HG02973 (cell line): ENCODE measurements around the gene FOXI1.
"Not testable (repeated sequence)": the region's sequence is repeated elsewhere in the genome, so short reads cannot be mapped to it uniquely, and the experiment has no call there.

Source experiments
- ATAC-seq: cut with Tn5 transposase; IDR thresholded peaks from one replicate; pipeline ENCODE4 v1.9.1; 2021; ENCODE audit warnings: moderate library complexity; ENCODE audit not compliant: unreplicated experiment

FOXI1 gene

DNA sequence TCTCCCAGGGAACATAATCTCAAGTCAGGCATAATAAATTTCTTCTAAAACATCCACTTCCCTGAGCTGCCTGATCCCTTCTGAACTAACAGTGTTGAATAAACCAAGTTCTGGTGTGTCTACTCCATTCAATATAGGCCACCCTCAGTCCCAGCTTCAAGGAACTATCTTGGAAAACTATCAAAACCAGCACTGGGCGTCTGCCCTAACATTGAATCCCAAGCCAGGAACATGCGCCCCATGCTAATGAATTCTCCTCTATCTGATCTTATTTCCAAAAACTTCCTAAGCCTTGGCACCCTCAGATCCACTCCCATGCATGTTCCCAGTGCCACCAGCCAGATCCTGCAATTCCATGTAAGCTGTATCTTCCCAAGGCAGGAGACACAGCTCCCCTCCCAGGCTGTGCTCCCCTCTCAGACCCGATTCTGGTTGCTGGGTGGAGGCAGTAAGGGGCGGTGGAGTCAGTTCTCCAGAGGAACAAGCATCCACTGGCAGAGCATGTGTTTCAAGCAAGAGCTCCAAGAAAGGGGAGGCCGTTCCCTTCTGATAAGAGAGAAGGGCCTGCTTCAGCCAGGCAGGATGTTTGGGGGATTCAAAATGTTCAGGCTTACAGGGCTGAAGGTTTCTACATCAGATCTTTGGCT lies 13.1 kb upstream of the FOXI1 start:
- ATAC-seq: no peak

DNA sequence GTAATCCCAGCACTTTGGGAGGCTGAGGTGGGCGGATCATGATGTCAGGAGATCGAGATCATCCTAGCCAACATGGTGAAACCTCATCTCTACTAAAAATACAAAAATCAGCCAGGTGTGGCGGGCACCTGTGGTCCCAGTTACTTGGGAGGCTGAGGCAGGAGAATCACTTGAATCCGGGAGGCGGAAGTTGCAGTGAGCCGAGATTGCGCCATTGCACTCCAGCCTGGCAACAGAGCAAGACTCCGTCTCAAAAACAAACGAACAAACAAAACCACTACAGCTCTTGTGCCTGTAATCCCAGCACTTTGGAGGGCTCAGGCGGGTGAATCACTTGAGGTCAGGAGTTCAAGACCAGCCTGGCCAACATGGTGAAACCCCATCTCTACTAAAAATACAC lies 11.4 kb upstream of the FOXI1 start:
- ATAC-seq: not testable (repeated sequence)

DNA sequence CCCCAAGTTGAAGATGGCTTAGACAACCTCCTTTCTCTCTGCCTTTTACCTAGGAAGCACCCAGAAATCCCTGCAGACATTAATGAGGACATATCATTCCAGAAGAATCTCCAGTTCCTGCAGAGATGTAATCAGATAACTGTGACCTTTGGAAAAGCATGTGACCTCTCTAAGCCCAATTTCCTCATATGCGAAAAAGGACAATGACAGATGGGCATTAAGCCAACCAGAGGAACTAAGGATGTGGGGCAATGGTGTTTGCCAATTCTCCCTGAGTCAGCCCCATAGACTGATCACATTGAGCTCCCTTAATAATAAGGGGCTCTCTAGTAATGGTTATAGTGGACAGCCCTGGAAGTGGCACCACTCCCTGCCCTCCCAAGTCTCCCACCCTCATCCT lies 10.1 kb upstream of the FOXI1 start:
- ATAC-seq: no peak

DNA sequence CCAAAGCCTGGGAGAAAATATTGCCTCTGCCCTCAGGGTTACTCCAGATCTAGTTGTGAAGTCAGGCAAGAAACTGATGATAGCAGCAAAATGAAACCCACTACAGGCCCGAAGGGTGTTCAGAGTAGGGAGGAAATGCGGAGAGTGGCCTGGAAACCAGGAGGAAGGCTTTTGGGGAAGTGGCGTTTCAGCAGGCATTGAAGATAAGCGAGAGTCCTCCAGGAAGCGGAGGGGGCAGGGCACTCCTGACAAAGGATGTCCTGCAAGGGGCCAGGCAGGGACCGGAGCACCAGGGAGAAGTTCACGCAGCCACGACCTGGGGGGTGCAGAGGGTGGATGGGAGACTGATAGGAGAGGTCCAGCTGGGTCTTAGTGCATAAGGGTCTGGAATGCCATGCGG lies 7.8 kb upstream of the FOXI1 start:
- ATAC-seq: no peak

DNA sequence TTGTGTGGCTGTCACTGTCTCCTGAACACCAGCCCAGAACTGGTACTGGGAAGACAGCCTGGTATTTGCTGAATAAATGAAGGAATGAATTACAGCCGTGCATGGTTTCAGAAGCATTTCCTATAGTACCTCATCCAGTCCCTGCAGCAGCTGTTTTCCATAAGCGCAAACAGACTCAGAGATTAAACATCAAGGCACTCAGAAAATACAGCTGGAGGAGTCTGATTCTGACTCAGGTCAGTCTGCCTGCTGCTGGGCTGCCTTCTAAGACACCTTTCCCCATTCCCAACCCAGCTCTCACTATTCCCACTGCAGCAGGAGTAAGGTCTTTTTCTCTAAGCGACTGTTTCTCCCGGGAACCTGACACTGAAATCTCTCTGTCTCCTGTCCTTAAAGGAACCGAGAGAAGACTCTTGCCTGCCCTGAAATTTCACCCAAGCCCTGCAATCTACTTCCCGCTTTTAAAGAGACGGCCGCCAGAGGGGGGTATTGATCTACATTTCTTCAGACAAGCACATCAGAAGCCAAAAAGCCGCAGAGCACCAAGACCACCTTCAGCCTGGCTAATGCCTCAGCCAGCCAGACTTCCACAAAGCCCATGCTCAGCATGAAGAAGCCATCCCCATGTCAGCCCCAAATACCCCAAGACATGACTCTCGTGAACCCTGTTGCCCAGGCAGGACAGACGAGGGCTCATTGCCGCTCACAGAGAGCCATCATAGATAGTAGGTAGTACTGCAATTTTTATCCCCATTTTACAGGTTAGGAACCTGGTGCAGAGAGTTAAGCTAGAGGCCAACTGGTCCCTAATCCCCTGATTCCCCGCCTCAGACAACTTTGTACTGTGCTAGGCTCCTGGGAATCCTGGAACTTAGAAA lies 5.4 kb upstream of the FOXI1 start:
- no peak for ATAC-seq

DNA sequence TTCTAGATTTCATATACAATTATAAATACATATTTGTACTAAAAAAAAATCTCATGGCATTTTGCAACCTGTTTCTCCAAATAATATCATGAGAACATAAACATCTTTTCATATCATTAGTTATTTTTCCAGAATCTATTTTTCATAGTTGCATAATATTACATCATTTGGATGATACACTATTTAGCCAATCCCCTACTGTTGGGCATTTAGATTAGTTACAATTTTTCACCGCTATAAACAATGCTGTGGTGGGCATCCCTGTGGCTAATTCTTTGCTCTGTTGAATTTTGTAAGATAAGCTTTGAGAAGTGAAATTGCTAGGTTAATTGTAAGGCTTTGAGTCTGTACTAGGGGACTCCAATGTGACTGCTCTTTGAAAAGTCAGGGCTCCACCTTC lies 2.2 kb upstream of the FOXI1 start:
- no peak for ATAC-seq

DNA sequence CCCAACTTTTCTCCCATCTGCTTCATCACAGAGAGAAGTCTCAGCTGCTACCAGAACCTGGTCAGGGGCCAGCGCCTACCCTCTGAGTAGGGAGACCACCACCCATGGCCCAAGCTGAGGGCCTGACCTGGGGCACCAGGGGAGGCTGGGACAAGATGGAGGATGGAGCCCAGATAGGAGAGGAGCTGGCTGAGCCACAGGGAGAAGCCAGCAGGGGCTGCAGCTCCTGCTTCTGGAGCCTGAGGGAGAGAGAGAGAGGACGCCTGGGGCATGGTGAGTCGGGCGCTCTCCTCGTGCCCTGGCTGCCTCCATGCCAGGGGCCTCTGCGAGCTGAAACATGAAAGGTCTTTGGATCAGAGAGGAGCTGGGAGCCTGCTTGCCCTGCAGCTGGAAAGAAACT lies 1.4 kb upstream of the FOXI1 start:
- no peak for ATAC-seq

DNA sequence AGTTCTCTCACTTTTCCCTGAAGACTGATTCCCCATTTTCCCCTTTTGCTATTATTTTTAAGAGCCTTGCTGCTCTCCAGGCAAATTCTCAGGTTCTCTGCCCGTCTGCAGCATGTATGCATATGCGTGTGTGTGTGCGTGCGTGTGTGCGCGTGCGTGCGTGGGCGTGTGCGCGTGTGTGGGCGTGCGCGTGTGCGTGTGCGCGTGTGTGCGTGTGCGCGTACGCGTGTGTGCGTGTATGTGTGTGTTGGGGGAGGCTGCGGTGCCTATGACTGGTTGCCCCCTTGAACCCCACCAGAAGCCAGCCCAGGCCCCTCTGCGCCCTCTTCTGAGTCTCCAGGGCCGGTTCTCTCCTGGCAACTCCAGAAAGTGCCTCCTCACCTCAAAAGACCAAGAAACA lies 987 bp upstream of the FOXI1 start:
- no peak for ATAC-seq

DNA sequence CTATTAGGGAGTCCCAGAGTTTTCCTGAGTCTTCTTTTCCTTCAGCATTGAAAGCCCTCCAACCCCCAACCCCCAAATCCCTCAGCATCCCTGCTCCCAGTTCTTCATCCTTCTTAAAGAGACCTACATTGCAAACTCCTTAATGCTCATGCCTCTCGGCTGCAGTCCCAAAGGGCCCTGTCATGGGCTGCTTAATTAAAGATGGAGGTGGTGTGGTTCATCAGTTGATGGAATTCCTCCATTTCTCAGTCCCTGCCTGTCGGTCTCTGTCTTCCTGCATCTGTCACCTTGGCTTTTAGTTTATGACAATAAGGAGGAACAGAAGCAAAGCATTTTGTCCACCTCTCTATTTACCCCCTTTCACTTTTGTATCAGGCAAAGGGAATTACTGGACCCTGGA lies 2.0 kb downstream of the FOXI1 start:
- ATAC-seq: no peak

DNA sequence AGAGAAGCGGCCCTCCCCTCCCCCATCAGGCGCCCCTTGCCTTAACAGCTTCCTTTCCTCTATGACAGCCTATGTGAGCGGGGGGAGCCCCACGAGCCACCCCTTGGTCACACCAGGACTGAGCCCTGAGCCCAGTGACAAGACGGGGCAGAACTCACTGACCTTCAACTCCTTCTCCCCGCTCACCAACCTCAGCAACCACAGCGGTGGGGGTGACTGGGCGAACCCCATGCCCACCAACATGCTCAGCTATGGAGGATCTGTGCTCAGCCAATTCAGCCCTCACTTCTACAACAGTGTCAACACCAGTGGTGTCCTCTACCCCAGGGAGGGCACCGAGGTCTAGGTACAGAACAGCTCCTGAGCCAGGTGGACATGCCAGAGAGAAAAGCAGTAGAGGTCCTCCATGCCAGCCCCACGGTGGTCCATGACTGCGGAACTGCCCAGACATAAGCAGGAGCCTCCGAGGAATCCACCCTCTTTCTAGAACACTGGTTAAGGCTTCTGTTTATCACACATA lies 2.6 kb downstream of the FOXI1 start:
- no peak for ATAC-seq

DNA sequence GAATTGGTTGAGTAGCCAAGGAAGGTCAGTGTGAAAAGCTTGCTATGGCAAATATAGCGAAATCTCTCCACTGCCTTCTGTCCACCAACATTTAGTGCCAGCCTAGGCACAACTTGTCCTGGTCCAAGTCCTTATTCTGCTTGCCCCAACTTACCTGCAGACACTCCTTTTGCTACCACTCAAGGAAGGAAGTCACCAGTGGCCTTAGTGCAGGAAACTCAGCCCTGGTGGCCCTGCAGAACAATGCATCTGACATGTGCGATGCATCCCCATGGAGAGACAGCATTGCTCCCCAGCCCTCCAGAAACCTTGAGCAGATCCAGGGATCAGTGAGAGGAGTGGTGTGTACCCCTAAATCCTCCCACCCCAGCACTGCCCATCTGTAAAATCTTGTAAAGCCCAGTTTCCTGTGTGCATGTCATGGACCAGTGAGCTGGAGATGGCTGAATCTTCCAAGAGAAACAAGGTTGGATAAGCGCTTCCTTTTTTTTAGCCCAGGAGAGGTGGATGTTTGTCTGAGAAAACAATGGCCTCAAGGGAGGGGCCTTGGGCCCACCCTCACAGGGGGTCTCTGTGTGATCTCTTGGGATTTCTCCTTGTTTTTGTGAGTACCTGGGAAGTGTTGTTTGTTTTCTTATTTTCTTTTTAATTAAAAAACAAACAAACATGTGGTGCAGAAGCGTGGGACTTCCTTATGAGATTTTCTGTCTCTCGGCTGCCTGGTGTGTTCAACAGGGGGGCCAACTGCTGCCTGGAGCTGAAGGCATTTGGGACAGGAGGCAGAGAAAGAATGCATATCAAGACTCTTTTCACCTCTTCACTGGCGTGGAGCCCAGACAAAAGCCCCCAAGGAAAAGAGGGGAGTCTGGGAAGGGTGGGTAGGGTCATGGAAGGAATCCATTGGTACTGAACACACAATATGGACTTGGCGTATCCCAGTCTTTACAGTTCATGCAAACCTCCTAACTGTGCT lies 3.6 kb downstream of the FOXI1 start:
- ATAC-seq: no peak

DNA sequence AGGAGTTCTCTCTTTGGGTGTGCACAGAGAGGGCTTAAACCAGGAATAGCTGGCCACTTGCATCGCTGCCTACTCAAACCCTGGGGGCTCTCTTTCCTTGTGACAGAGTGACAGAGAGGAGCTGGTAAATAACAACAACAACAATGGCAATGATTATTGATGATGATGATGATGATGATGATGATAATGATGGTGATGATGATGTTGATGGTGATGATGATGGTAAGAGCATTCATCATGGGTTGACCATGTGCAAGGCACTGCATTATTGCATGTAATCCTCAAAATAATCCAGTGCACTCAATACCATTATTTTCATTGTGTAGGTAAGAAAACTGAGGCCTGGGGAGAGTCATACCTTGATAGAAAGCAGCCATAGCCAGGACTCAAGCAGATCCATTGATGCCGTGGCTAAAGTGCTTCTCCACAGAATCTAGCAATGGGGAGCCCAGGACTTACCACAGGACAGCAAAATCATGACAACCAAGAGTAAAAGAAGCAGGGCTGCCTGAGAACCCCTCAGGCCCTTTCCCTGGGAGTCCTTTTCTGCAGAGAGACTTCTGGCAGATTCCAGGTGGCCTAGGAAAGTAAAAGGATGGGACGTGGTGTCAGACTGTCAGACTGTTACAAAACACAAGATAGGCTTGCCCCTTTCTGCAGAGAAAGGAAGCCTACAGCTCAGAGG lies 4.8 kb downstream of the FOXI1 start:
- ATAC-seq: no peak

DNA sequence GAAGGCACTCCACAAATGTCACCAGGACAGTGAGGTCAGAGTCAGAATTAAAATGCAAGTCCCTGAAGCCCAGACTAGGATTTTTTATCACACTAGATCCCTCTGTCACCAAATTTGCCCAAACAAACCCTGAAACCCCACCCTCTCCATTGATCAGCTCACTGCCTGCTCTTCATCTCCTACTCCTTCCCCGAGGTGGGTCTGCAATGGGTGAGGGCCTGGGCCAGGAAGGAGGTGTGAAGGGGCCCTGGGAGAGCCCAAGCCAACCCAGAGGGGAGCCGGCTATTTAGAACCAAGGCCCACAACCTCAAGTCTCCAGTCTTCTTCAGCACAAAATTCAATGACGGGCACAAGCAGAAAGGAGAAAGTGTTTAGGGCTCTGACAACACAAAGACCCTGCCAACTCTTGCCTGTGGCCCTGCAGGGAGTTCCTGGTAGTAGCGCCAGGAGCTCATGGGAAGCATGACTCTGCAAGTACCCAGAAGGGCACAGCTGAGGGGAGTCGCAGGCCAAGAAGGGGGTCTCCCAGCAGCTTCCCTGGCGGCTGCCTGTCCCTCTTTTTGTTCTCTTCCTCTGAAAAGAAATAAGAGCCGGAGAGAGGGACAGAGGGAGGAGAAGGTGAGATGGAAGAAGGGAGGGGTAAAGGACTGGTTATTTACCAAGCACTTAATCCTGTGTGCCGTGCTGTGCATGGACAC lies 5.5 kb downstream of the FOXI1 start:
- ATAC-seq: no peak

DNA sequence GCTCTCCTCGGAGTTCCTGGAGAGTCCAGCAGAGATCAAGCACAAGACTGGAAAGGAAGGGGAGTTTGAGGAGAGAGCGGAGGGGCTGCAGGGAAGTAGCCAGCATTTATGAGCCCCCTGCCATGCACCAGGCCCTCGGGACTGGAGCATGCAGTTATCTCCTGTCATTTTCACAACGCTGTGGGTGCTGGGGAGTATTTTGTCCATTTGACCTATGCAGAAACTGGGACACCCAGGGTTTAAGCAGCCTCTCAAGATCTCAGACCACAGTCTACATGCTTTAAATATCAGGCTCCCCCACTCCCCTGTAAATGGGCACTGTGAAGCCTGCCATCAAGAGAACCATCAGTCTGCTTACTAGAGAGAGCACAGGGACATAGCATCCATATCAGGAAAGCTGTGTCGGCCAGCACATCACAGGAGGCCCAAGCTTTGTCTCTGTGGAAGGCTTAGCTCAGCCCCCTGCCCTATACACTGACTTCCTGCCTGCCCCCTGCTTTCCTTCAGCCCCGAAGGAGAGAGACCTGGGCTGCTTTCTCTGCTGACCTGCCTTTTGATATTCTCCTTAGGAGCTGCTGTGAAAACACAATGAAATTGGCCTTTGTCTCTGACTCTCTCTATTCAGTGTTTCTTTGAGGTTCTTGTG lies 7.3 kb downstream of the FOXI1 start:
- ATAC-seq: no peak

DNA sequence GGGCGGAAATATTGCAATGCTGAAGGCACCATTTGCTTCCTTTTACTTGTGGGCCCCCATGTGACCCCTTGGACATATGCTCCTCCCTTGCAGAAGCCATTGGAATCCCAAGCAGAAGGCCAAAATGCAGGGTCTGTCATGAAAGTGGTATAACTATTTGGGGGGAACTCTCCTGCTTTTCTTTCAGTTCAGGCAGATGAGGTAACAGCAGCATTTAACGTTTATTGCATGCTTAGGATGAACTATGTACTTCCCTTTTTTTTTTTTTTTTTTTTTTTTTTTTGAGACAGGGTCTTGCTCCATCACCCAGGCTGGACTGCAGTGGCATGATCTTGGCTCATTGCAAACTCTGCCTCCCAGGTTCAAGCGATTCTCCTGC lies 7.8 kb downstream of the FOXI1 start:
- no peak for ATAC-seq

DNA sequence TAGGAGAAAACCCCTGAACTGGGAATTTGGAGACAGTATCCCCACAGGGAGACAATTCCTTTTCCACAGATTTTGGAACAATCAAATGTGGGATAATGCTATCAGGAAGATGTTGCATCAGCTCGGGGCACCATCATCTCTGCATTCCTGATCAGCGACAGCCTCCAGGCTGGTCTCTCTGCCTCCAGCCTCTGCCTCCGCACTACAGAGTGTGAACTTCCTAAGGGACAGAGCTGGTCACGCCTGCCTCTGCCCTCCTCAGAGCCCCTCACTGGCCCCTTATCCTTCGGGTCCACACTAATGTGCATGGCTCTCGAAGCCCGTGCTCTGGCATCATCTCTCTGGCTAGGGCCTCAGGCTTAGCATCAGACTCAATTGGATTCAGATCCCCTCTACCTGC lies 8.6 kb downstream of the FOXI1 start:
- ATAC-seq: no peak

DNA sequence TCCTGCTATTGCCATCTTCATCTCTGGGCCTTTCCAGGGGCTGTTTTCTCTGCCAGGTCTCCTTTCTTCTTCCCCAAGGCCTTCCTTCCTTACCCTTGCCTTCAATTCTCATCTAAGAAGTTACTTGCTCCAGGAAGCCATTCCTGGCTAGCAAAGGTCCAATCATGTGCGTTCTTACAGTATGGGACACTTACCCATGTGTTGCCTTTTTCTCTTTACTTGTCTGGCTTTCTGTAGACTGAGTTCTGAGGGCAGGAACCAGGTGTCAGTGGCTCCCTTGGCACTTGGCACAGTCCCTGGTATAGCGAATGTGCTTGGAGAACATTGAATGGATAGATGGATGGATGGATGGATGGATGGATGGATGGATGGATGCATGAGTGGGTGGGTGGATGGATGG lies 10.2 kb downstream of the FOXI1 start:
- no peak for ATAC-seq

DNA sequence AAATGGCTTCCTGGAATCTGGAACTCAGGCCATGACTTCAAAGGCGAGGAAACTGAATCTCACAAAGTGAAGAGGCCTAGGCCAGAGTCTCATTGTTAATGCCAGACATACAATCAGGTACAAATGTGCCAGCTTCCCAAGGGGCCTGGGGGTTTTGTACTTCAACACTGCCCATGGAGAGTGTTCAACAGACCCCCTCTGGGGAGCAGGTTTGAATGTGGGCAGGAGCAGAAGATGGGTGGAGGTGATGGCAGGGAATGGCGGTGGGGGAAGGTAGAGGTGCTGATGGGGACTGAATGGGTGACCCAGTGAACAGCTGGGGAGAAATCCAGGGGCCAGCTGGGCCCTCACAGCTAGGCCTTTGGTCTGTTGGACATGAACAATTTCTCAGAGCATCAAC lies 12.0 kb downstream of the FOXI1 start:
- ATAC-seq: no peak

DNA sequence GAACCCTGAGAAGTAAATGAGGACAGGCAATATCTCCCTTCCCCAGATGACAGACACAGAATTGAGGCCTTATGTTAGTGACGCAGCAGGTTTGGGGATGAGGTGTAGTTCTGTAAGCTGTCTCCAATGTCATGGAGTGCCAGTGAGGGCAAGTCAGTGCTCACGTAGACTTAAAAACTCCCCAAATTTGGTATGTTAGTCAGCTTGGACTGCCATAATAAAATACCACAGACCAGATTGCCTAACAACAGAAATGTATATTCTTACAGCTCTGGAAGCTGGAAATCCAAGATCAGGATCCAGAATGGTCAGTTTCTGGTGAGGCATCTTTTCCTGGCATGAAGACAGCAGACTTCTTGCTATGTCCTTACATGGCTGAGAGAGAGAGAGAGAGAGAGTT lies 14.9 kb downstream of the FOXI1 start:
- ATAC-seq: no peak

DNA sequence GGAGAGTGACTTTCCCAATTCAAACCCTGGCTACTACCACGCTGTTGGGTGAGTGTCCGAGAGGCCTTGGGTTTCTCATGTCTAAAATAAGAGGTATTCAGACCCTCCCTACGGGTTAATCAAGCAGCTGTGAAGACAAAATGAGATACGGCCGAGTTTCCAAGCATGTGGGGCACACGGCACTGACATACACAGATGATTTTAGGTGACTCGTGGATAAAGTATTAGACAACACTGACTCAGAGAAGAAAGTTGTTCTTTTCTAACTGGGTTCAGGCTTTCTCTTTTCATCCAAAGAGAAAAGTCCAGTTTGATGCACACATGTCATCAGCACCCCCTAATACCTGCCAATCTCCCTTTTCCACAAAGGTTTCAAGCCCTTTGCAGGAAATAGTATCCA lies 15.6 kb downstream of the FOXI1 start:
- ATAC-seq: no peak
